Measurements from ENCODE around the gene TPI1. TPM values are rescaled to one million over a fixed set of nuclear protein-coding genes. Genes with fewer than 3 reads are reported as not detected.

TPI1 gene
- total RNA-seq (2022) (1,141 and 1,254 TPM in 2 replicates), Bru-seq, nascent RNA (percentile 98 among the genes with signal in this experiment), BruChase-seq, experiment 1, labeled RNA remaining after a 2-hour chase (percentile 99 among the genes with signal in this experiment), BruChase-seq, experiment 2, labeled RNA remaining after a 6-hour chase (percentile 100 among the genes with signal in this experiment)
- long read RNA-seq, transcript TPI1-201 (7 exons, 1,763 nt) = major isoform, 4,234 of 4,383 reads
- long read RNA-seq, partial matches to known transcripts = 70 of 4,383 reads
- long read RNA-seq, other reads (novel, unspliced or antisense) = 74 of 4,383 reads

- H3K4me1 ChIP-seq = peaks cover 31% of the 10 kb centered on the region
- intact Hi-C loops (cut with micrococcal nuclease; ENCODE audit: unreplicated experiment) = loop anchor here (2.0 kb wide), 2 partner anchors 57 to 75 kb away; partner anchors contain the start of gene RNU7-1
- no peaks in the 10 kb centered on the region for H3K27me3 ChIP-seq (replicated peaks; ENCODE audit: control insufficient read depth, insufficient read depth, low read length)
- Mint-ChIP-seq H3K27ac (ENCODE audit: unreplicated experiment) (peak within 1 kb of the TSS; percentile 94), H3K4me3 (ENCODE audit: unreplicated experiment) (peak within 1 kb of the TSS; percentile 95), H3K36me3 (ENCODE audit: insufficient read depth, unreplicated experiment) (peaks cover 99% of the 10 kb centered on the region), H3K9me3 (ENCODE audit: unreplicated experiment) (no peaks in the 10 kb centered on the region), H3K27me3 (ENCODE audit: insufficient read depth, unreplicated experiment) (no peaks in the 10 kb centered on the region), H3K4me1 (ENCODE audit: low read depth, unreplicated experiment) (peaks cover 47% of the 10 kb centered on the region)
- no TSS peak for BruUV-seq (replicated peaks)
- ChIA-PET CTCF (interaction anchor here (0.5 to 4.2 kb wide), 9 partner anchors 15 to 525 kb away, joined by 3 to 68 read pairs (median 5); partner anchors contain the start of genes ATN1, CDCA3, TNFRSF1A and USP5), POLR2A (interaction anchor here (0.7 to 5.4 kb wide), 9 partner anchors 15 to 178 kb away, joined by 3 to 102 read pairs (median 5); partner anchors contain the start of genes CDCA3, COPS7A, RNU7-1 and USP5)
- peak; percentile 88 to 92 for DNase-seq
- no peak for TF ChIP-seq CTCF (IDR thresholded peaks at IDR 0.05; ENCODE audit: insufficient read depth in 1 of 2, low read depth in 1 of 2, low read length in 1 of 2, severe bottlenecking in 1 of 2, unreplicated experiment in 1 of 2)
- H3K4me3 ChIP-seq (ENCODE audit: low read depth, low read length) = peak within 1 kb of the TSS; percentile 97
- H3K36me3 ChIP-seq (ENCODE audit: control insufficient read depth, insufficient read depth, low read length) = peaks cover 18% of the 10 kb centered on the region
- no peaks in the 10 kb centered on the region for H3K9me3 ChIP-seq
These were observed at the start of gene TPI1 for GRCh38 chr12:6867413-6868210. TPI1 (plus strand) TSS chr12:6867531; CDS start chr12:6867567, 36 bp downstream.

- ChIA-PET CTCF (no interaction called here), POLR2A (interaction anchor here (1.2 kb wide), 1 partner anchor 65 kb away, joined by 3 read pairs; the partner anchor contains the start of gene MLF2)
- no peaks in the 10 kb centered on the region for H3K9me3 ChIP-seq
- H3K36me3 ChIP-seq (ENCODE audit: control insufficient read depth, insufficient read depth, low read length) = no peaks in the 10 kb centered on the region
- no peak for TF ChIP-seq CTCF (IDR thresholded peaks at IDR 0.05; ENCODE audit: insufficient read depth in 1 of 2, low read depth in 1 of 2, low read length in 1 of 2, severe bottlenecking in 1 of 2, unreplicated experiment in 1 of 2)
- intact Hi-C loops (cut with micrococcal nuclease; ENCODE audit: unreplicated experiment) = no loop called here
- BruUV-seq (replicated peaks) = no TSS peak
- H3K4me1 ChIP-seq = peaks cover under 1% of the 10 kb centered on the region; the same call in 1 of the 2 replicates
- no peak overlapping the region for H3K4me3 Mint-ChIP-seq (ENCODE audit: unreplicated experiment)
- H3K36me3 Mint-ChIP-seq (ENCODE audit: insufficient read depth, unreplicated experiment) = no peaks in the 10 kb centered on the region
- no peaks in the 10 kb centered on the region for H3K4me1 Mint-ChIP-seq (ENCODE audit: low read depth, unreplicated experiment)
- H3K4me3 ChIP-seq (ENCODE audit: low read depth, low read length) = no peak overlapping the region
- peaks cover 5% of the 10 kb centered on the region for H3K27me3 Mint-ChIP-seq (ENCODE audit: insufficient read depth, unreplicated experiment)
- DNase-seq = no peak
- H3K27me3 ChIP-seq (replicated peaks; ENCODE audit: control insufficient read depth, insufficient read depth, low read length) = no peaks in the 10 kb centered on the region
- H3K9me3 Mint-ChIP-seq (ENCODE audit: unreplicated experiment) = no peaks in the 10 kb centered on the region
- H3K27ac Mint-ChIP-seq (ENCODE audit: unreplicated experiment) = no peak overlapping the region
These were observed 49.6 kb upstream of the TPI1 start for GRCh38 chr12:6817662-6818157.

GRCh38 chr12:6818222-6818621 lies 49.1 kb upstream of the TPI1 start:
- no peaks in the 10 kb centered on the region for H3K27me3 ChIP-seq (replicated peaks; ENCODE audit: control insufficient read depth, insufficient read depth, low read length)
- Mint-ChIP-seq H3K4me1 (ENCODE audit: low read depth, unreplicated experiment) (no peaks in the 10 kb centered on the region), H3K4me3 (ENCODE audit: unreplicated experiment) (no peak overlapping the region), H3K36me3 (ENCODE audit: insufficient read depth, unreplicated experiment) (no peaks in the 10 kb centered on the region), H3K9me3 (ENCODE audit: unreplicated experiment) (no peaks in the 10 kb centered on the region), H3K27me3 (ENCODE audit: insufficient read depth, unreplicated experiment) (peaks cover 8% of the 10 kb centered on the region), H3K27ac (ENCODE audit: unreplicated experiment) (no peak overlapping the region)
- H3K9me3 ChIP-seq = no peaks in the 10 kb centered on the region
- H3K4me3 ChIP-seq (ENCODE audit: low read depth, low read length) = no peak overlapping the region
- peaks cover 6% of the 10 kb centered on the region for H3K4me1 ChIP-seq
- no peaks in the 10 kb centered on the region for H3K36me3 ChIP-seq (ENCODE audit: control insufficient read depth, insufficient read depth, low read length)
- BruUV-seq (replicated peaks) = no TSS peak
- ChIA-PET CTCF (no interaction called here), POLR2A (interaction anchor here (1.2 kb wide), 1 partner anchor 65 kb away, joined by 3 read pairs; the partner anchor contains the start of gene MLF2)
- DNase-seq = no peak
- no peak for TF ChIP-seq CTCF (IDR thresholded peaks at IDR 0.05; ENCODE audit: insufficient read depth in 1 of 2, low read depth in 1 of 2, low read length in 1 of 2, severe bottlenecking in 1 of 2, unreplicated experiment in 1 of 2)
- intact Hi-C loops (cut with micrococcal nuclease; ENCODE audit: unreplicated experiment) = no loop called here
